Adrenal gland (tissue), 5 donors: Measurements from ENCODE around the gene CDH6.

ENCODE experiments used
- POLR2A ChIP-seq, 2 donors: fragments of 450-650 bp; IDR thresholded peaks; one replicate each; pipeline ENCODE4 v1.6.1; 2017; ENCODE audit warnings: antibody characterized with exemption in 2 of 2, mild to moderate bottlenecking in 2 of 2, moderate library complexity in 1 of 2
- TF ChIP-seq, protein P1 (sequence below), 6 experiments: fragments of 450-650 bp in 4 of 6; fragments of 200-600 bp in 2 of 6; sonication (generic) in 1 of 6; IDR thresholded peaks; 1 replicate in 5 of 6; 2 replicates in 1 of 6; pipeline versions ENCODE4 v1.5.1 to v1.8.0; 2016 to 2021; ENCODE audit warnings: antibody characterized with exemption in 6 of 6, mild to moderate bottlenecking in 2 of 6, moderate library complexity in 1 of 6
- donor health status: DM: no; HTN: no; CAD: no.

GRCh38 chr5:31303688-31304087, 110.2 kb downstream of the CDH6 start:
- TF ChIP-seq POLR2A (IDR thresholded peaks at IDR 0.05): no peak
- TF ChIP-seq, protein P1, sequence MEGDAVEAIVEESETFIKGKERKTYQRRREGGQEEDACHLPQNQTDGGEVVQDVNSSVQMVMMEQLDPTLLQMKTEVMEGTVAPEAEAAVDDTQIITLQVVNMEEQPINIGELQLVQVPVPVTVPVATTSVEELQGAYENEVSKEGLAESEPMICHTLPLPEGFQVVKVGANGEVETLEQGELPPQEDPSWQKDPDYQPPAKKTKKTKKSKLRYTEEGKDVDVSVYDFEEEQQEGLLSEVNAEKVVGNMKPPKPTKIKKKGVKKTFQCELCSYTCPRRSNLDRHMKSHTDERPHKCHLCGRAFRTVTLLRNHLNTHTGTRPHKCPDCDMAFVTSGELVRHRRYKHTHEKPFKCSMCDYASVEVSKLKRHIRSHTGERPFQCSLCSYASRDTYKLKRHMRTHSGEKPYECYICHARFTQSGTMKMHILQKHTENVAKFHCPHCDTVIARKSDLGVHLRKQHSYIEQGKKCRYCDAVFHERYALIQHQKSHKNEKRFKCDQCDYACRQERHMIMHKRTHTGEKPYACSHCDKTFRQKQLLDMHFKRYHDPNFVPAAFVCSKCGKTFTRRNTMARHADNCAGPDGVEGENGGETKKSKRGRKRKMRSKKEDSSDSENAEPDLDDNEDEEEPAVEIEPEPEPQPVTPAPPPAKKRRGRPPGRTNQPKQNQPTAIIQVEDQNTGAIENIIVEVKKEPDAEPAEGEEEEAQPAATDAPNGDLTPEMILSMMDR (IDR thresholded peaks at IDR 0.05): no peak
